Thyroid gland (tissue), 4 donors: ENCODE measurements around the gene VWA1. TPM values are rescaled to one million over a fixed set of nuclear protein-coding genes. Genes with fewer than 3 reads are reported as not detected.

ENCODE experiments used
- DNase-seq, 2 donors: peaks; one replicate each; pipeline ENCODE4 v3.0.0-alpha.2; 2019
- H3K27ac ChIP-seq, 3 donors: fragments of 200-600 bp; sonication (generic); 1 replicate in 2 of 3; 2 replicates in 1 of 3; pipeline ENCODE4 v1.5.1; 2016 to 2019; ENCODE audit warnings: mild to moderate bottlenecking in 1 of 3, moderate library complexity in 1 of 3
- H3K27me3 ChIP-seq: fragments of 200-600 bp; sonication (generic); one replicate; pipeline ENCODE4 v1.5.1; 2019
- H3K36me3 ChIP-seq, 2 donors: fragments of 200-600 bp; sonication (generic); one replicate each; pipeline ENCODE4 v1.5.1; 2016 to 2019
- H3K4me1 ChIP-seq, 2 donors: fragments of 200-600 bp; sonication (generic); one replicate each; pipeline ENCODE4 v1.5.1; 2017 to 2019
- H3K4me3 ChIP-seq, 3 donors: fragments of 200-600 bp; sonication (generic); replicated peaks in 1 of 3; 1 replicate in 2 of 3; 2 replicates in 1 of 3; pipeline ENCODE4 v1.5.1; 2016; ENCODE audit warnings: mild to moderate bottlenecking in 1 of 3
- H3K9me3 ChIP-seq: fragments of 200-600 bp; sonication (generic); one replicate; pipeline ENCODE4 v1.5.1; 2017
- POLR2A ChIP-seq, 2 donors: fragments of 450-650 bp; IDR thresholded peaks; one replicate each; pipeline ENCODE4 v1.6.1; 2017; ENCODE audit warnings: antibody characterized with exemption in 2 of 2, mild to moderate bottlenecking in 2 of 2, moderate library complexity in 1 of 2
- WGBS, 2 donors: methylation state at CpG; one replicate each; pipeline ENCODE4 v1.1.5; 2017; 5-methylcytosine and 5-hydroxymethylcytosine counted together
- intact Hi-C: fragments of 100-400 bp; cut with DNase I; formaldehyde crosslinking; loops from one replicate; pipeline ENCODE4 v1.15.1; 2023
- total RNA-seq, 4 donors: library from RNA; depleted of rRNA; stranded (reverse); fragments of >200 nt; gene quantifications; one replicate each; pipeline ENCODE4 v1.2.3, GENCODE V29; 2016
- TF ChIP-seq, protein P1 (sequence below), 6 experiments: fragments of 200-600 bp in 3 of 6; fragments of 450-650 bp in 3 of 6; sonication (generic) in 3 of 6; IDR thresholded peaks; one replicate each; pipeline ENCODE4 v1.5.1; 2016 to 2019; ENCODE audit warnings: antibody characterized with exemption in 6 of 6, mild to moderate bottlenecking in 2 of 6, inconsistent platforms in 1 of 6, moderate library complexity in 1 of 6

The VWA1 gene
- total RNA-seq, 4 donors from 2014 or later: 11.4 to 52.0 (median 30.3) TPM

DNA sequence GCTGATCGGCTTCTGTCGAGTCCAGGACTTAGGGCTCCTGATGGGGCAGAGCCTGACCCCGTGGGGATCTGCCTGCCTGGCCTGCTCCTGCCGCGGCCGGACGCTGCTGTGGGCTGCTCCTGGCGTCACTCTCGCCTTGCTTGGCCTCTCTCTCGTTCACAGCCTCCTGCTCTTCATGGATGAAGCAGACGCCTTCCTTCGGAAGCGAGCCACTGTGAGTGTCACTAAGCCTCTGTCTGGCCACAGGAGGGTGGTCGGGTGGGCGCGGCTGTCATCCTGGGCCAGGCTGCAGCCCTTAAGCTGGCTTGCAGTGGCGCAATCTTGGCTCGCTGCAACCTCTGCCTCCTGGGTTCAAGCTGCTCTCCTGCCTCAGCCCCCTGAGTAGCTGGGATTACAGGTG, 52.2 kb downstream of the VWA1 start:
- H3K4me3 ChIP-seq: no peak overlapping the region
- 96 to 97% methylated on average over 5 to 18 of the region's 18 CpGs for WGBS, 2 donors
- no peak for DNase-seq
- H3K36me3 ChIP-seq: peaks cover 46 to 51% of the 10 kb centered on the region in 2 donors
- H3K4me1 ChIP-seq: no peaks in the 10 kb centered on the region
- no peaks in the 10 kb centered on the region for H3K9me3 ChIP-seq
- no peak for TF ChIP-seq POLR2A (IDR thresholded peaks at IDR 0.05)
- TF ChIP-seq, protein P1, sequence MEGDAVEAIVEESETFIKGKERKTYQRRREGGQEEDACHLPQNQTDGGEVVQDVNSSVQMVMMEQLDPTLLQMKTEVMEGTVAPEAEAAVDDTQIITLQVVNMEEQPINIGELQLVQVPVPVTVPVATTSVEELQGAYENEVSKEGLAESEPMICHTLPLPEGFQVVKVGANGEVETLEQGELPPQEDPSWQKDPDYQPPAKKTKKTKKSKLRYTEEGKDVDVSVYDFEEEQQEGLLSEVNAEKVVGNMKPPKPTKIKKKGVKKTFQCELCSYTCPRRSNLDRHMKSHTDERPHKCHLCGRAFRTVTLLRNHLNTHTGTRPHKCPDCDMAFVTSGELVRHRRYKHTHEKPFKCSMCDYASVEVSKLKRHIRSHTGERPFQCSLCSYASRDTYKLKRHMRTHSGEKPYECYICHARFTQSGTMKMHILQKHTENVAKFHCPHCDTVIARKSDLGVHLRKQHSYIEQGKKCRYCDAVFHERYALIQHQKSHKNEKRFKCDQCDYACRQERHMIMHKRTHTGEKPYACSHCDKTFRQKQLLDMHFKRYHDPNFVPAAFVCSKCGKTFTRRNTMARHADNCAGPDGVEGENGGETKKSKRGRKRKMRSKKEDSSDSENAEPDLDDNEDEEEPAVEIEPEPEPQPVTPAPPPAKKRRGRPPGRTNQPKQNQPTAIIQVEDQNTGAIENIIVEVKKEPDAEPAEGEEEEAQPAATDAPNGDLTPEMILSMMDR (IDR thresholded peaks at IDR 0.05): no peak
- H3K27ac ChIP-seq: no peak overlapping the region
- intact Hi-C loops: no loop called here
- H3K27me3 ChIP-seq: no peaks in the 10 kb centered on the region

DNA sequence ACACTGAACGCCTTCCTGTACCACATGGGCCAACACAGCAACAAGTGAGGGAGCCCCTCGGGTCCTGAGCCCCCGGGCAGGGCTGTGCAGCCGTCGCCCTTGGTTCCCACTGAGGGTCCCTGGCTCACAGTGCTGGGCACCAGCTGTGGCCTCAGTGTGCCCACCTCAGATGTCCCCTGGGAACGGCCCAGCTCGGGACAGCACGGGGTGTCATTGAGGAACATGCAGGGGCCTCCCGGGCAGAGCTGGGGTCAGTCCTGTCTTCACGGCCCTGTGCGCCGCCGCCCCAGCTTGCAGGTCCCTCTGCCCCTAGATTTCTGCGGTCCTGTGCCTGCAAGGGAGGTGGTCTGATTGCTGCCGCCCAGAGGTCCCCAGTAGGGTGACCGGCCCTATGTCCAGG, 53.7 kb downstream of the VWA1 start:
- Histone ChIP-seq H3K9me3 (no peaks in the 10 kb centered on the region), H3K27ac (no peak overlapping the region), H3K4me1 (no peaks in the 10 kb centered on the region), H3K4me3 (no peak overlapping the region), H3K27me3 (no peaks in the 10 kb centered on the region), H3K36me3 (peaks cover 33 to 36% of the 10 kb centered on the region in 2 donors)
- DNase-seq: no peak
- TF ChIP-seq POLR2A (IDR thresholded peaks at IDR 0.05): no peak
- TF ChIP-seq, protein P1 (IDR thresholded peaks at IDR 0.05): no peak
- intact Hi-C loops: no loop called here
- 98 to 100% methylated on average over 5 to 8 of the region's 16 CpGs for WGBS, 2 donors

DNA sequence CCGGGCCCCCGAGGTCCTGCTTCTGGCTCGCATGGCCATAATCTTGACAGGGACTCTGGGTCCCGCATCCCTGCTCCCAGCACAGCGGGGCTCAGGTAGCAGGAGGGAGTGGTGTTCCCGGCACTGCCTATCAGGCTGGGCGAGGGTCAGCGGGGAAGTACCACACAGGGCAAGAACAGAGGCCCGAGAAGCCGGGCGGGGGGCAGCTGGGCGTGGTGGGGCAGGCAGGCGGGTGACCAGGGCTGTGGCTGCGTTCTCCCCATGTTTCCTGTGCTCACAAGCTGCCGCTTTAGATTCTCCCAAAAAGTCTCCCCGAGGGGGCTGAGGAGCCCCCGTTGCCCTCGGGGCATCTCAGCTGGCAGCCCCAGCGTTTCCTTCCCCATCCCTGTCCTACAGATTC, 54.4 kb downstream of the VWA1 start:
- H3K36me3 ChIP-seq: peaks cover 33 to 36% of the 10 kb centered on the region in 2 donors
- H3K9me3 ChIP-seq: no peaks in the 10 kb centered on the region
- TF ChIP-seq POLR2A (IDR thresholded peaks at IDR 0.05): no peak
- TF ChIP-seq, protein P1 (IDR thresholded peaks at IDR 0.05): no peak
- intact Hi-C loops: no loop called here
- no peak overlapping the region for H3K27ac ChIP-seq
- no peak overlapping the region for H3K4me3 ChIP-seq
- no peaks in the 10 kb centered on the region for H3K27me3 ChIP-seq
- WGBS, 2 donors: 96% methylated on average over 16 to 17 of the region's 19 CpGs
- DNase-seq: no peak
- H3K4me1 ChIP-seq: no peaks in the 10 kb centered on the region

DNA sequence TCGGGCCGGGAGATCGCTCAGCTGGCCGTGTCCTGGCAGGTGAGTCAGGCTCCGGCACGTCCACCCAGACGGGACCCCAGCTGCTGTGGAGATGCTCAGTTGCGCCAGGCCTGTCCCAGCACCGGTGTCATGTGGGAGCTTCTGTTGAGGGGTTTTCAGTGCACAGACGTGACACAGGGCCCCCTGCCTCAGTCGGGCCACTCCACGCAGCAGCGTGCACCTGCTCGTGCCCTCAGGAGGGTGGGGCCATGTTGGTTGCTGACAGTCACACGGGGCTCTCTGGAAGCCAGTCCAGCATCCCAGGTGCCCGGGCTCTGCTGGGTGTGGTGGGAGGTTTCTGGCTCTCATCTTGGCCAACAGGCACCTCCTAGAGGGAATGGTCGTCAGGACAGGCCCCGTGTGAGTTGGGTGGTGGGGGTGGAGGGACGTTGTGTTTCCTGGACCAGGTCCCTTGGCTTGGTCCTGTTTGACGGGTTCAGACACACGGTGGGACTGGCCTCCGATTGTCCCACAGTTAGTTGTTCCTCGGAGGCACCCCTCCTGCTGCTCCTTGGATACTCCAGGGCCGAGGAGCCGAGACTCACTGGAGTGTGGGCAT, 55.2 kb downstream of the VWA1 start:
- no peaks in the 10 kb centered on the region for H3K27me3 ChIP-seq
- WGBS, 2 donors: 91 to 97% methylated on average over 9 to 12 of the region's 25 CpGs
- intact Hi-C loops: no loop called here
- H3K36me3 ChIP-seq: peaks cover 35 to 36% of the 10 kb centered on the region in 2 donors
- no peak overlapping the region for H3K4me3 ChIP-seq
- no peaks in the 10 kb centered on the region for H3K4me1 ChIP-seq
- TF ChIP-seq, protein P1 (IDR thresholded peaks at IDR 0.05): no peak
- TF ChIP-seq POLR2A (IDR thresholded peaks at IDR 0.05): no peak
- H3K27ac ChIP-seq: no peak overlapping the region
- no peaks in the 10 kb centered on the region for H3K9me3 ChIP-seq
- no peak for DNase-seq

DNA sequence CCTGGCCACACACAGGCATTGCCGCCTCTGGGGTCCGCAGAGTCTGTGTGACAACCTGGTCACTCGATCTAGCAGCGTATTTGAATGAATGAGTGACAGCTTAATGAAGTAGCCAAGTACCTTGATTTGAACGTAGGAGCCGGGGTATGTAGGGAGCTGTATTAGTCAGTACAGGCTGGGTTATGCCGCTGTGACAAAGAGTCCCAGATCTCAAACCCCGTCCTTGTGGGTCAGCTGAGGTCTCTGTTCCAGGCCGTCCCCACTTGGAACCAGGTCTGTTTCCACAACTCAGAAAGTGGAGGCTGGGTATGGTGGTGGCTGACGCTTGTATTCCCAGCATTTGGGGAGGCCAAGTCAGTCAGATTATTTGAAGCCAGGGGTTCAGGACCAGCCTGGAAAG, 56.1 kb downstream of the VWA1 start:
- Histone ChIP-seq H3K27me3 (no peaks in the 10 kb centered on the region), H3K4me1 (no peaks in the 10 kb centered on the region), H3K4me3 (no peak overlapping the region), H3K27ac (no peak overlapping the region), H3K9me3 (no peaks in the 10 kb centered on the region), H3K36me3 (peaks cover 35 to 36% of the 10 kb centered on the region in 2 donors)
- intact Hi-C loops: no loop called here
- 96 to 97% methylated on average over 9 to 10 of the region's 10 CpGs for WGBS, 2 donors
- no peak for DNase-seq
- TF ChIP-seq, protein P1 (IDR thresholded peaks at IDR 0.05): no peak
- TF ChIP-seq POLR2A (IDR thresholded peaks at IDR 0.05): no peak

Other genes with a start within 250 kb of the VWA1 start
- under 1 TPM in 2 of 4 donors, not detected in 2; 0.49 to 0.67 TPM for gene TNFRSF18, start 229.1 kb upstream of the VWA1 start, total RNA-seq
- gene TNFRSF4, start 221.5 kb upstream of the VWA1 start, total RNA-seq: 1 to 10 TPM; 1.5 to 4.5 (median 3.2) TPM
- gene SDF4, start 203.7 kb upstream of the VWA1 start, total RNA-seq: 100 to 1,000 TPM; 109 to 144 (median 138) TPM
- gene B3GALT6, start 203.5 kb upstream of the VWA1 start, total RNA-seq: 10 to 100 TPM; 18.0 to 32.2 (median 25.5) TPM
- under 1 TPM in 1 of 4 donors, not detected in 3; 0.83 TPM for gene C1QTNF12, start 189.0 kb upstream of the VWA1 start, total RNA-seq
- 10 to 100 TPM; 33.0 to 58.4 (median 36.2) TPM for gene UBE2J2, start 161.8 kb upstream of the VWA1 start, total RNA-seq
- 1 to 10 TPM in 3 of 4 donors, under 1 TPM in 1; 0.73 to 3.2 (median 1.6) TPM for gene SCNN1D, start 155.3 kb upstream of the VWA1 start, total RNA-seq
- gene ACAP3, start 127.8 kb upstream of the VWA1 start, total RNA-seq: 10 to 100 TPM; 31.6 to 51.2 (median 42.1) TPM
- gene PUSL1, start 127.1 kb upstream of the VWA1 start, total RNA-seq: 10 to 100 TPM; 24.0 to 41.4 (median 28.0) TPM
- 100 to 1,000 TPM in 2 of 4 donors, 10 to 100 TPM in 2; 68.9 to 116 (median 94.7) TPM for gene INTS11, start 111.0 kb upstream of the VWA1 start, total RNA-seq
- 10 to 100 TPM; 16.7 to 37.3 (median 24.3) TPM for gene CPTP, start 110.9 kb upstream of the VWA1 start, total RNA-seq
- 1 to 10 TPM in 2 of 4 donors, under 1 TPM in 2; 0.11 to 1.4 (median 0.68) TPM for gene TAS1R3, start 104.4 kb upstream of the VWA1 start, total RNA-seq
- 10 to 100 TPM; 46.6 to 79.4 (median 61.7) TPM for gene DVL1, start 86.3 kb upstream of the VWA1 start, total RNA-seq
- 100 to 1,000 TPM in 3 of 4 donors, 10 to 100 TPM in 1; 57.1 to 143 (median 106) TPM for gene MXRA8, start 77.1 kb upstream of the VWA1 start, total RNA-seq
- gene AURKAIP1, start 60.5 kb upstream of the VWA1 start, total RNA-seq: 100 to 1,000 TPM in 2 of 4 donors, 10 to 100 TPM in 2; 73.8 to 198 (median 105) TPM
- gene CCNL2, start 36.4 kb upstream of the VWA1 start, total RNA-seq: 100 to 1,000 TPM; 167 to 307 (median 215) TPM
- gene MRPL20, start 28.4 kb upstream of the VWA1 start, total RNA-seq: 100 to 1,000 TPM; 123 to 199 (median 160) TPM
- gene ANKRD65, start 14.4 kb upstream of the VWA1 start, total RNA-seq: 1 to 10 TPM; 2.0 to 3.2 (median 2.4) TPM
- 10 to 100 TPM in 2 of 4 donors, 1 to 10 TPM in 2; 4.9 to 29.9 (median 15.1) TPM for gene ATAD3C, start 14.0 kb downstream of the VWA1 start, total RNA-seq
- 10 to 100 TPM; 13.8 to 29.1 (median 15.0) TPM for gene ATAD3B, start 36.1 kb downstream of the VWA1 start, total RNA-seq
- 10 to 100 TPM; 21.6 to 34.2 (median 28.5) TPM for gene ATAD3A, start 76.5 kb downstream of the VWA1 start, total RNA-seq
- gene TMEM240, start 104.9 kb downstream of the VWA1 start, total RNA-seq: 1 to 10 TPM; 1.2 to 4.5 (median 1.3) TPM
- 100 to 1,000 TPM; 204 to 294 (median 241) TPM for gene SSU72, start 139.2 kb downstream of the VWA1 start, total RNA-seq
- 1 to 10 TPM; 1.0 to 9.9 (median 5.3) TPM for gene FNDC10, start 164.4 kb downstream of the VWA1 start, total RNA-seq
- gene MIB2, start 179.8 kb downstream of the VWA1 start, total RNA-seq: 100 to 1,000 TPM in 1 of 4 donors, 10 to 100 TPM in 3; 54.6 to 110 (median 86.4) TPM
- 1 to 10 TPM in 3 of 4 donors, under 1 TPM in 1; 0.67 to 7.8 (median 3.5) TPM for gene MMP23B, start 196.5 kb downstream of the VWA1 start, total RNA-seq
- gene CDK11B, start 223.3 kb downstream of the VWA1 start, total RNA-seq: 10 to 100 TPM; 12.8 to 23.7 (median 15.0) TPM